Neutrophil (primary cell): ENCODE results near the gene NSD1.
A peak's percentile ranks its signal among the peaks of the same experiment; 100 is the strongest.

ENCODE experiments used
- H3K27ac ChIP-seq: fragments of 200-600 bp; sonication (generic); 2 replicates; pipeline ENCODE4 v1.5.1; 2016; ENCODE audit warnings: mild to moderate bottlenecking, moderate library complexity
- H3K27me3 ChIP-seq: fragments of 200-600 bp; sonication (generic); 2 replicates; pipeline ENCODE4 v1.6.0; 2016; ENCODE audit warnings: mild to moderate bottlenecking
- H3K36me3 ChIP-seq: fragments of 200-600 bp; sonication (generic); 2 replicates; pipeline ENCODE4 v1.5.1; 2017
- H3K4me1 ChIP-seq, 2 experiments: fragments of 200-600 bp in 1 of 2; sonication (generic) in 1 of 2; 1 replicate in 1 of 2; 2 replicates in 1 of 2; pipeline versions ENCODE4 v1.5.1 to v1.6.1; 2013 to 2016; ENCODE audit warnings: low read depth in 1 of 2, low read length in 1 of 2, mild to moderate bottlenecking in 1 of 2, moderate library complexity in 1 of 2; ENCODE audit not compliant: control insufficient read depth in 1 of 2, insufficient read depth in 1 of 2
- H3K4me3 ChIP-seq, 2 experiments: fragments of 200-600 bp in 1 of 2; sonication (generic) in 1 of 2; 1 replicate in 1 of 2; 2 replicates in 1 of 2; pipeline ENCODE4 v1.5.1; 2013 to 2016; ENCODE audit warnings: low read depth in 1 of 2, low read length in 1 of 2, mild to moderate bottlenecking in 1 of 2, moderate library complexity in 1 of 2
- H3K9me3 ChIP-seq: fragments of 200-600 bp; sonication (generic); 2 replicates; pipeline ENCODE4 v1.5.1; 2016
- CTCF ChIP-seq: fragments of 200-600 bp; sonication (generic); IDR thresholded peaks from 2 replicates; pipeline ENCODE4 v1.5.1; 2016; ENCODE audit warnings: antibody characterized with exemption

The NSD1 gene

GRCh38 chr5:177343777-177344176, 210.2 kb downstream of the NSD1 start:
- peaks cover 14% of the 10 kb centered on the region for H3K36me3 ChIP-seq
- peaks cover 18 to 24% of the 10 kb centered on the region in 2 experiments for H3K4me1 ChIP-seq
- no peaks in the 10 kb centered on the region for H3K27me3 ChIP-seq
- H3K4me3 ChIP-seq = no peak overlapping the region
- H3K9me3 ChIP-seq = no peaks in the 10 kb centered on the region
- TF ChIP-seq CTCF = no peak
- H3K27ac ChIP-seq = no peak overlapping the region

GRCh38 chr5:177344891-177345290, 211.3 kb downstream of the NSD1 start:
- Histone ChIP-seq H3K9me3 (no peaks in the 10 kb centered on the region), H3K36me3 (peaks cover 25% of the 10 kb centered on the region), H3K27ac (no peak overlapping the region), H3K4me3 (no peak overlapping the region), H3K4me1 (peaks cover 18 to 24% of the 10 kb centered on the region in 2 experiments), H3K27me3 (no peaks in the 10 kb centered on the region)
- no peak for TF ChIP-seq CTCF

GRCh38 chr5:177346820-177347219, 213.2 kb downstream of the NSD1 start:
- Histone ChIP-seq H3K36me3 (peaks cover 27% of the 10 kb centered on the region), H3K27me3 (no peaks in the 10 kb centered on the region), H3K27ac (no peak overlapping the region), H3K4me3 (no peak overlapping the region), H3K9me3 (no peaks in the 10 kb centered on the region), H3K4me1 (peaks cover 26 to 28% of the 10 kb centered on the region in 2 experiments)
- no peak for TF ChIP-seq CTCF

- TF ChIP-seq CTCF = no peak
- no peaks in the 10 kb centered on the region for H3K27me3 ChIP-seq
- peaks cover 27% of the 10 kb centered on the region for H3K36me3 ChIP-seq
- no peak overlapping the region for H3K27ac ChIP-seq
- H3K9me3 ChIP-seq = no peaks in the 10 kb centered on the region
- peaks cover 35 to 37% of the 10 kb centered on the region in 2 experiments for H3K4me1 ChIP-seq
- no peak overlapping the region for H3K4me3 ChIP-seq
These were observed 214.1 kb downstream of the NSD1 start for GRCh38 chr5:177347699-177348098.

- Histone ChIP-seq H3K36me3 (peaks cover 22% of the 10 kb centered on the region), H3K4me3 (no peak overlapping the region), H3K27ac (peak overlapping the region; percentile 13), H3K27me3 (no peaks in the 10 kb centered on the region), H3K9me3 (no peaks in the 10 kb centered on the region), H3K4me1 (peaks cover 51% of the 10 kb centered on the region in 2 experiments)
- no peak for TF ChIP-seq CTCF
These were observed 215.7 kb downstream of the NSD1 start for GRCh38 chr5:177349362-177349647.

GRCh38 chr5:177349762-177350161, 216.2 kb downstream of the NSD1 start:
- Histone ChIP-seq H3K27ac (peak overlapping the region; percentile 13), H3K36me3 (peaks cover 18% of the 10 kb centered on the region)
- no peak for TF ChIP-seq CTCF

More at GRCh38 chr5:177349762-177350161, 216.2 kb downstream of the NSD1 start:
- H3K9me3 ChIP-seq = no peaks in the 10 kb centered on the region
- peak overlapping the region; percentile 81 to 97 for H3K4me3 ChIP-seq
- H3K4me1 ChIP-seq = peaks cover 55 to 56% of the 10 kb centered on the region in 2 experiments
- H3K27me3 ChIP-seq = no peaks in the 10 kb centered on the region
